Posterior cingulate gyrus (tissue), 11 donors: Measurements from ENCODE around the gene TMEM191B.
"Not testable (repeated sequence)": the region's sequence is repeated elsewhere in the genome, so short reads cannot be mapped to it uniquely, and the experiment has no call there.

Source experiments
- DNase-seq, 10 donors: peaks; one replicate each; pipeline versions ENCODE4 v3.0.0 to v3.0.0-alpha.2; 2020 to 2021; ENCODE audit warnings: mixed read lengths in 3 of 10
- intact Hi-C: fragments of 100-400 bp; cut with DNase I; formaldehyde crosslinking; loops from one replicate; pipeline ENCODE4 v1.15.1; 2023

TMEM191B gene

GRCh38 chr22:18527752-18528596 is at the start of gene TMEM191B:
TSS of gene TMEM191B (plus strand) at chr22:18527802. CDS start at chr22:18527981, 179 bp downstream.
- intact Hi-C loops, result not testable (repeated sequence)
- peak in 1 of 10 donors; percentile 41 for DNase-seq

GRCh38 chr22:18496227-18496626 is 31.4 kb upstream of the TMEM191B start:
- DNase-seq, intact Hi-C loops: not testable (repeated sequence)

- intact Hi-C loops, result not testable (repeated sequence)
- peak in 1 of 10 donors; percentile 26 for DNase-seq
These were observed 16.3 kb upstream of the TMEM191B start for GRCh38 chr22:18511327-18511726.

GRCh38 chr22:18512378-18512777 is 15.2 kb upstream of the TMEM191B start:
- peak in 2 of 10 donors; percentile 52 for DNase-seq
- intact Hi-C loops, result not testable (repeated sequence)

- intact Hi-C loops, DNase-seq: not testable (repeated sequence)
These were observed 14.1 kb upstream of the TMEM191B start for GRCh38 chr22:18513454-18513853.

- intact Hi-C loops, result not testable (repeated sequence)
These were observed 9.5 kb upstream of the TMEM191B start, which contains the start of gene GGTLC3 for GRCh38 chr22:18518061-18518460. TSS of gene GGTLC3 (minus strand) at chr22:18518161. CDS start at chr22:18517897, 264 bp downstream.

GRCh38 chr22:18522762-18523161 is 4.8 kb upstream of the TMEM191B start:
- intact Hi-C loops, DNase-seq: not testable (repeated sequence)

More at GRCh38 chr22:18518061-18518460, 9.5 kb upstream of the TMEM191B start, which contains the start of gene GGTLC3:
- not testable (repeated sequence) for DNase-seq

- DNase-seq, intact Hi-C loops: not testable (repeated sequence)
These were observed 4.3 kb upstream of the TMEM191B start for GRCh38 chr22:18523328-18523727.

- intact Hi-C loops, result not testable (repeated sequence)
- DNase-seq, result peak; percentile 43 to 98 (median 82)
These were observed 1.2 kb downstream of the TMEM191B start for GRCh38 chr22:18528597-18529415.

GRCh38 chr22:18529416-18530145 is 2.0 kb downstream of the TMEM191B start:
- peak in 2 of 10 donors; percentile 12 to 62 for DNase-seq
- intact Hi-C loops, result not testable (repeated sequence)

GRCh38 chr22:18533633-18534032 is 6.0 kb downstream of the TMEM191B start:
- intact Hi-C loops, DNase-seq: not testable (repeated sequence)

- peak in 1 of 10 donors; percentile 72 for DNase-seq
- intact Hi-C loops, result not testable (repeated sequence)
These were observed 6.7 kb downstream of the TMEM191B start for GRCh38 chr22:18534315-18534714.

- intact Hi-C loops, result not testable (repeated sequence)
- peak in 2 of 10 donors; percentile 9 to 79 for DNase-seq
These were observed 12.4 kb downstream of the TMEM191B start for GRCh38 chr22:18539994-18540393.

- DNase-seq, intact Hi-C loops: not testable (repeated sequence)
These were observed 15.8 kb downstream of the TMEM191B start for GRCh38 chr22:18543400-18543799.

- DNase-seq, result peak in 3 of 10 donors; percentile 17 to 60 (median 20)
- intact Hi-C loops, result not testable (repeated sequence)
These were observed 17.0 kb downstream of the TMEM191B start for GRCh38 chr22:18544615-18545014.

GRCh38 chr22:18549458-18550179 is 22.0 kb downstream of the TMEM191B start:
- intact Hi-C loops, result not testable (repeated sequence)
- peak in 1 of 10 donors; percentile 51 for DNase-seq

GRCh38 chr22:18551046-18551445 is 23.4 kb downstream of the TMEM191B start:
- DNase-seq, result peak in 1 of 10 donors; percentile 26
- intact Hi-C loops, result not testable (repeated sequence)

- intact Hi-C loops, result not testable (repeated sequence)
These were observed 25.4 kb downstream of the TMEM191B start for GRCh38 chr22:18552839-18553597.

More at GRCh38 chr22:18552839-18553597, 25.4 kb downstream of the TMEM191B start:
- DNase-seq, result not testable (repeated sequence)
